K562 (cell line): ENCODE measurements around the gene EPS8. TPM values are rescaled to one million over a fixed set of nuclear protein-coding genes. Genes with fewer than 3 reads are reported as not detected.

Experiments used
- ATAC-seq: fragments of 200-7000 bp; cut with Tn5 transposase; 3 replicates; pipeline ENCODE4 v1.9.1; 2020; ENCODE audit warnings: moderate library complexity
- BruUV-seq: library from RNA; stranded (reverse); fragments of 400-500 nt; replicated peaks from 2 replicates; lab custom pipeline; 2021; lab: Mats Ljungman, UMichigan
- CTCF ChIA-PET: fragments of 300-600 bp; formaldehyde crosslinking; extraction: SDS; loops from one replicate; lab custom pipeline; 2021; ENCODE audit warnings: low intra/inter-chr PET ratio; lab: Yijun Ruan, JAX
- POLR2A ChIA-PET: fragments of 300-600, 350-650 bp; sonication (Branson Sonifier 250); formaldehyde crosslinking; extraction: SDS; loops from one replicate; lab custom pipeline; 2021; ENCODE audit warnings: antibody characterized with exemption, inconsistent platforms; lab: Yijun Ruan, JAX
- DNase-seq, 4 experiments: peaks; one replicate each; pipeline versions ENCODE4 v3.0.0 to v3.0.0-alpha.2; 2011 to 2018; ENCODE audit warnings: low spot score in 3 of 4, mixed read lengths in 3 of 4; ENCODE audit errors: extremely low read depth in 1 of 4
- FAIRE-seq: peaks from 2 replicates; lab custom pipeline; 2011; peaks lifted over from hg19 to GRCh38; lab: Jason Lieb, UNC
- H2AFZ ChIP-seq: 2 replicates; pipeline ENCODE4 v1.6.0; 2011; ENCODE audit warnings: low read depth, low read length, control low read depth, inconsistent platforms
- H3K27ac ChIP-seq: fragments of 200-600 bp; 3 replicates; pipeline ENCODE4 v1.8.0; 2011; ENCODE audit warnings: low read depth, mild to moderate bottlenecking, control low read depth, inconsistent platforms, low read length, moderate library complexity, mixed read lengths; ENCODE audit errors: extremely low read depth
- H3K27me3 ChIP-seq, 2 experiments: fragments of 300-600 bp in 1 of 2; 2 replicates in 1 of 2; 3 replicates in 1 of 2; pipeline versions ENCODE4 v1.6.0 to v1.8.0; 2011; ENCODE audit warnings: inconsistent platforms in 2 of 2, low read length in 2 of 2, mild to moderate bottlenecking in 1 of 2, mixed read lengths in 1 of 2, moderate library complexity in 1 of 2; ENCODE audit not compliant: control insufficient read depth in 2 of 2, insufficient read depth in 2 of 2
- H3K36me3 ChIP-seq: fragments of 300-600 bp; 3 replicates; pipeline ENCODE4 v1.8.0; 2011; ENCODE audit warnings: mild to moderate bottlenecking, low read length, inconsistent platforms; ENCODE audit not compliant: control insufficient read depth, insufficient read depth
- H3K4me1 ChIP-seq, 2 experiments: fragments of 200-600 bp in 1 of 2; replicated peaks in 1 of 2; 2 replicates in 1 of 2; 3 replicates in 1 of 2; pipeline versions ENCODE4 v1.5.1 to v1.8.0; 2011; ENCODE audit warnings: inconsistent platforms in 2 of 2, low read length in 2 of 2, mild to moderate bottlenecking in 1 of 2, mixed read lengths in 1 of 2, moderate library complexity in 1 of 2; ENCODE audit not compliant: control insufficient read depth in 2 of 2, insufficient read depth in 2 of 2
- H3K4me2 ChIP-seq: 2 replicates; pipeline ENCODE4 v1.6.1; 2011; ENCODE audit warnings: low read length, control low read depth, inconsistent platforms, mixed read lengths; ENCODE audit not compliant: insufficient read depth
- H3K4me3 ChIP-seq: fragments of 200-600 bp; sonication (generic), shearing (Covaris generic); 2 replicates; pipeline ENCODE4 v1.5.1; 2016; ENCODE audit warnings: control low read depth, inconsistent platforms
- H3K79me2 ChIP-seq: fragments of 200-600 bp; 3 replicates; pipeline ENCODE4 v1.8.0; 2011; ENCODE audit warnings: low read length, inconsistent platforms; ENCODE audit not compliant: control insufficient read depth, insufficient read depth
- H3K9ac ChIP-seq, 2 experiments: 2 replicates each; pipeline versions ENCODE4 v1.6.0 to v1.6.1; 2011; ENCODE audit warnings: low read depth in 2 of 2, low read length in 2 of 2, control low read depth in 1 of 2, inconsistent platforms in 1 of 2, mild to moderate bottlenecking in 1 of 2, mixed read lengths in 1 of 2; ENCODE audit not compliant: insufficient read depth in 1 of 2
- H3K9me1 ChIP-seq: one replicate; pipeline ENCODE4 v1.6.0; 2011; ENCODE audit warnings: inconsistent platforms, mild to moderate bottlenecking, low read length, moderate library complexity; ENCODE audit not compliant: control insufficient read depth, insufficient read depth
- H3K9me3 ChIP-seq: replicated peaks from 2 replicates; pipeline ENCODE4 v1.5.1; 2011; ENCODE audit warnings: low read depth, low read length, inconsistent platforms; ENCODE audit not compliant: control insufficient read depth, insufficient read depth
- H4K20me1 ChIP-seq: replicated peaks from 2 replicates; pipeline ENCODE4 v1.6.1; 2011; ENCODE audit warnings: low read length, inconsistent platforms, mixed read lengths; ENCODE audit not compliant: control insufficient read depth, insufficient read depth
- RBM39 ChIP-seq: fragments of 200-400 bp; formaldehyde crosslinking; optimal IDR thresholded peaks from 2 replicates; pipeline ENCODE3; 2018; ENCODE audit warnings: low read depth, low read length
- RNF219 ChIP-seq: fragments of 250-450 bp; sonication (Bioruptor Pico); IDR thresholded peaks from 2 replicates; pipeline ENCODE4 v1.5.0; 2022; ENCODE audit warnings: mild to moderate bottlenecking
- SRSF3 ChIP-seq: fragments of 200-400 bp; formaldehyde crosslinking; IDR thresholded peaks from 2 replicates; pipeline ENCODE4 v1.6.1; 2016; ENCODE audit warnings: mild to moderate bottlenecking, low read length, moderate library complexity; ENCODE audit not compliant: insufficient read depth
- TAF9B ChIP-seq: fragments of 450-650 bp; IDR thresholded peaks from 2 replicates; pipeline ENCODE4 v1.6.1; 2018; ENCODE audit warnings: mild to moderate bottlenecking; ENCODE audit not compliant: partially characterized antibody
- ZBTB26 ChIP-seq: fragments of 450-650 bp; formaldehyde crosslinking; IDR thresholded peaks from 2 replicates; pipeline ENCODE4 v1.4.0; 2022; ENCODE audit warnings: missing genetic modification characterization
- ZNF253 ChIP-seq: fragments of 250-450 bp; sonication (Bioruptor Pico); conservative IDR thresholded peaks from 2 replicates; pipeline ENCODE4 v1.6.1; 2021; ENCODE audit warnings: mild to moderate bottlenecking
- WGBS: fragments of 100-300 bp; shearing (Covaris generic); methylation state at CpG from one replicate; pipeline ENCODE4 v1.1.6; 2016; ENCODE audit warnings: low coverage, mixed read lengths; ENCODE audit not compliant: insufficient coverage; ENCODE audit errors: missing lambda C conversion rate; 5-methylcytosine and 5-hydroxymethylcytosine counted together
- in situ Hi-C: fragments of 300-500 bp; cut with MboI; formaldehyde crosslinking; loops from 4 replicates; pipeline ENCODE4 v1.15.0; 2018; ENCODE audit warnings: inconsistent platforms, mixed read lengths
- intact Hi-C: fragments of 100-400 bp; cut with micrococcal nuclease; formaldehyde crosslinking; loops from 2 replicates; pipeline ENCODE4 v1.14.2; 2022
- polyA plus RNA-seq, 8 experiments: library from polyadenylated mRNA; depleted of rRNA in 4 of 8; stranded (reverse) in 5 of 8; unstranded in 3 of 8; fragments of >200 nt; fragmentation: Nextera tagmentation in 2 of 8; fragmentation: Illumina TruSeq in 1 of 8; extraction: Ambion mirVana in 2 of 8; extraction: Trizol in 1 of 8; gene quantifications; 2 replicates each; pipeline versions ENCODE4 v1.2.1 to v1.2.3, GENCODE V29; 2011 to 2014; ENCODE audit warnings: inconsistent platforms in 1 of 8, missing spikeins in 1 of 8
- total RNA-seq, 7 experiments: library from RNA; depleted of rRNA in 6 of 7; stranded (reverse); fragments of >200 nt in 6 of 7; fragmentation: Illumina TruSeq in 2 of 7; extraction: Trizol in 2 of 7; gene quantifications; 2 replicates each; pipeline versions ENCODE4 v1.2.1 to v1.2.3, GENCODE V29; 2011 to 2021; ENCODE audit warnings: low replicate concordance in 1 of 7

EPS8 gene
- total and polyA plus RNA-seq, 9 of the 15 experiments (the other 6 are each of a cell fraction or from before 2014, with no cell fraction given) = 0.10 to 1.9 (median 0.33) TPM

- no peak overlapping the region for H3K4me2 ChIP-seq
- no peaks in the 10 kb centered on the region for H3K36me3 ChIP-seq
- H4K20me1 ChIP-seq = no peaks in the 10 kb centered on the region
- WGBS = 0% methylated on average over 2 of the region's 2 CpGs
- intact Hi-C loops = no loop called here
- no peak overlapping the region for H3K9ac ChIP-seq
- ChIA-PET CTCF (no interaction called here), POLR2A (no interaction called here)
- no peak overlapping the region for H2AFZ ChIP-seq
- TF ChIP-seq TAF9B (no peak), RNF219 (CRISPR knock-in tag) (no peak), SRSF3 (no peak), ZBTB26 (CRISPR knock-in tag) (no peak), ZNF253 (CRISPR knock-in tag) (no peak), RBM39 (no peak)
- ATAC-seq (no peak), FAIRE-seq (no peak), DNase-seq (no peak)
- BruUV-seq = no TSS peak
- no peaks in the 10 kb centered on the region for H3K9me1 ChIP-seq
- in situ Hi-C loops = no loop called here
- no peak overlapping the region for H3K4me3 ChIP-seq
- no peak overlapping the region for H3K27ac ChIP-seq
- H3K27me3 ChIP-seq = no peaks in the 10 kb centered on the region
- no peaks in the 10 kb centered on the region for H3K79me2 ChIP-seq
- H3K9me3 ChIP-seq = no peaks in the 10 kb centered on the region
- H3K4me1 ChIP-seq = no peaks in the 10 kb centered on the region
These were observed 35.0 kb downstream of the EPS8 start for GRCh38 chr12:15754233-15754632.
